HepG2 (cell line): Measurements from ENCODE around the gene NECAB2. TPM values are rescaled to one million over a fixed set of nuclear protein-coding genes. Genes with fewer than 3 reads are reported as not detected.

Source experiments
- ATAC-seq: fragments of 200-7000 bp; cut with Tn5 transposase; 3 replicates; pipeline ENCODE4 v1.9.1; 2020; ENCODE audit warnings: mild to moderate bottlenecking, moderate library complexity
- BruUV-seq: library from RNA; stranded (reverse); fragments of 400-500 nt; replicated peaks from 2 replicates; lab custom pipeline; 2021; lab: Mats Ljungman, UMichigan
- CTCF ChIA-PET: fragments of 300-600 bp; formaldehyde crosslinking; extraction: SDS; loops from one replicate; lab custom pipeline; 2021; ENCODE audit warnings: low total read pairs, inconsistent platforms, low intra/inter-chr PET ratio; lab: Yijun Ruan, JAX
- POLR2A ChIA-PET: fragments of 350-600 bp; sonication (Branson Sonifier 250); formaldehyde crosslinking; loops from one replicate; lab custom pipeline; 2020; ENCODE audit warnings: antibody characterized with exemption, inconsistent platforms; lab: Yijun Ruan, JAX
- DNase-seq: peaks from one replicate; pipeline ENCODE4 v3.0.0-alpha.2; 2015; ENCODE audit warnings: low spot score
- FAIRE-seq: peaks from 3 replicates; lab custom pipeline; 2011; peaks lifted over from hg19 to GRCh38; lab: Jason Lieb, UNC
- H2AFZ ChIP-seq: one replicate; pipeline ENCODE4 v1.6.1; 2011; ENCODE audit warnings: low read length, inconsistent platforms
- H3K27ac ChIP-seq: fragments of 300-600 bp; 3 replicates; pipeline ENCODE4 v1.8.0; 2011; ENCODE audit warnings: mixed run types, mild to moderate bottlenecking, mixed read lengths, low read length, inconsistent platforms; ENCODE audit not compliant: insufficient read depth; ENCODE audit errors: extremely low read length
- H3K27me3 ChIP-seq, 2 experiments: fragments of 200-600 bp in 1 of 2; 2 replicates in 1 of 2; 3 replicates in 1 of 2; pipeline versions ENCODE4 v1.6.0 to v1.8.0; 2011; ENCODE audit warnings: low read length in 2 of 2, mild to moderate bottlenecking in 2 of 2, moderate library complexity in 2 of 2, inconsistent platforms in 1 of 2; ENCODE audit not compliant: insufficient read depth in 2 of 2, control insufficient read depth in 1 of 2
- H3K36me3 ChIP-seq, 2 experiments: fragments of 200-600 bp in 1 of 2; replicated peaks in 1 of 2; 2 replicates in 1 of 2; 3 replicates in 1 of 2; pipeline versions ENCODE4 v1.5.1 to v1.8.0; 2011; ENCODE audit warnings: low read length in 2 of 2, inconsistent platforms in 1 of 2; ENCODE audit not compliant: insufficient read depth in 2 of 2, control insufficient read depth in 1 of 2
- H3K4me1 ChIP-seq: 2 replicates; pipeline ENCODE4 v1.5.1; 2012; ENCODE audit warnings: low read length, inconsistent platforms; ENCODE audit not compliant: insufficient read depth
- H3K4me2 ChIP-seq: 2 replicates; pipeline ENCODE4 v1.6.0; 2011; ENCODE audit warnings: low read depth, low read length, inconsistent platforms
- H3K4me3 ChIP-seq, 3 experiments: fragments of 200-600 bp in 1 of 3; sonication (generic), shearing (Covaris generic) in 1 of 3; replicated peaks in 1 of 3; 2 replicates each; pipeline ENCODE4 v1.5.1; 2011 to 2016; ENCODE audit warnings: low read length in 3 of 3, inconsistent platforms in 2 of 3, low read depth in 2 of 3, mild to moderate bottlenecking in 2 of 3, control low read depth in 1 of 3, mixed read lengths in 1 of 3; ENCODE audit not compliant: insufficient read depth in 1 of 3
- H3K79me2 ChIP-seq: one replicate; pipeline ENCODE4 v1.6.1; 2011; ENCODE audit warnings: low read length, inconsistent platforms; ENCODE audit not compliant: insufficient read depth
- H3K9ac ChIP-seq: 2 replicates; pipeline ENCODE4 v1.6.0; 2011; ENCODE audit warnings: mild to moderate bottlenecking, low read depth, low read length, inconsistent platforms; ENCODE audit not compliant: insufficient read depth
- H3K9me3 ChIP-seq: 2 replicates; pipeline ENCODE4 v1.5.1; 2012; ENCODE audit warnings: mild to moderate bottlenecking, low read length
- H4K20me1 ChIP-seq: 2 replicates; pipeline ENCODE4 v1.6.0; 2011; ENCODE audit warnings: inconsistent platforms, mild to moderate bottlenecking, low read length, moderate library complexity; ENCODE audit not compliant: insufficient read depth
- CHD4 ChIP-seq: fragments of 200-600 bp; sonication (generic); IDR thresholded peaks from 2 replicates; pipeline ENCODE4 v1.7.0; 2017; ENCODE audit warnings: mild to moderate bottlenecking, low read length, borderline replicate concordance
- GATAD2A ChIP-seq: IDR thresholded peaks from 2 replicates; pipeline ENCODE4 v1.6.1; 2016
- HNF4A ChIP-seq: sonication (generic); formaldehyde crosslinking; IDR thresholded peaks from 2 replicates; pipeline ENCODE4 v1.4.0; 2020; ENCODE audit warnings: missing genetic modification reagents
- MZF1 ChIP-seq: sonication (generic); formaldehyde crosslinking; IDR thresholded peaks from 2 replicates; pipeline ENCODE4 v1.8.1; 2023; ENCODE audit warnings: mild to moderate bottlenecking, missing genetic modification reagents, borderline replicate concordance
- PAWR ChIP-seq: sonication (generic); formaldehyde crosslinking; IDR thresholded peaks from 2 replicates; pipeline ENCODE4 v1.4.0; 2020; ENCODE audit warnings: missing genetic modification reagents, mild to moderate bottlenecking, borderline replicate concordance
- SRSF9 ChIP-seq: fragments of 200-400 bp; formaldehyde crosslinking; IDR thresholded peaks from 2 replicates; pipeline ENCODE4 v1.6.1; 2018; ENCODE audit warnings: borderline replicate concordance, mild to moderate bottlenecking, low read depth, low read length; ENCODE audit not compliant: insufficient read depth, poor library complexity, severe bottlenecking
- TAF1 ChIP-seq: sonication (generic); formaldehyde crosslinking; IDR thresholded peaks from 2 replicates; pipeline ENCODE4 v1.4.0; 2020; ENCODE audit warnings: missing genetic modification reagents
- YEATS4 ChIP-seq: sonication (generic); formaldehyde crosslinking; IDR thresholded peaks from 2 replicates; pipeline ENCODE4 v1.4.0; 2020; ENCODE audit warnings: missing genetic modification reagents, borderline replicate concordance
- ZBTB43 ChIP-seq: sonication (generic); formaldehyde crosslinking; conservative IDR thresholded peaks from 2 replicates; pipeline ENCODE4 v1.4.0; 2020; ENCODE audit warnings: missing genetic modification reagents
- ZMYM3 ChIP-seq: sonication (generic); formaldehyde crosslinking; IDR thresholded peaks from 2 replicates; pipeline ENCODE4 v1.5.1; 2020; ENCODE audit warnings: mild to moderate bottlenecking, missing genetic modification reagents
- ZNF343 ChIP-seq: sonication (generic); formaldehyde crosslinking; IDR thresholded peaks from 2 replicates; pipeline ENCODE4 v1.4.0; 2020; ENCODE audit warnings: mild to moderate bottlenecking, missing genetic modification reagents
- ZNF589 ChIP-seq: sonication (generic); formaldehyde crosslinking; conservative IDR thresholded peaks from 2 replicates; pipeline ENCODE4 v1.8.0; 2022; ENCODE audit warnings: mild to moderate bottlenecking, moderate library complexity, missing genetic modification reagents
- ZNF629 ChIP-seq: sonication (generic); formaldehyde crosslinking; conservative IDR thresholded peaks from 2 replicates; pipeline ENCODE4 v1.5.0; 2020; ENCODE audit warnings: missing genetic modification reagents
- ZNF800 ChIP-seq: sonication (generic); formaldehyde crosslinking; IDR thresholded peaks from 2 replicates; pipeline ENCODE4 v1.4.0; 2020; ENCODE audit warnings: missing genetic modification reagents
- WGBS: methylation state at CpG from one replicate; pipeline ENCODE4 v1.1.6; 2017; ENCODE audit warnings: low lambda C conversion rate; 5-methylcytosine and 5-hydroxymethylcytosine counted together
- in situ Hi-C: cut with HindIII; loops from 2 replicates; pipeline ENCODE4 v1.10.0; 2017; ENCODE audit warnings: low pct_unique_long_range_greater_than_20kb; ENCODE audit not compliant: extremely low pct_ligation_motif_present
- intact Hi-C: fragments of 100-400 bp; cut with micrococcal nuclease; formaldehyde crosslinking; loops from one replicate; pipeline ENCODE4 v1.10.0; 2022; ENCODE audit not compliant: unreplicated experiment
- polyA plus RNA-seq, 8 experiments: library from polyadenylated mRNA; depleted of rRNA in 3 of 8; stranded (reverse) in 7 of 8; unstranded in 1 of 8; fragments of >200 nt; fragmentation: Illumina TruSeq in 4 of 8; extraction: Trizol in 4 of 8; gene quantifications; 2 replicates each; pipeline versions ENCODE4 v1.2.1 to v1.2.3, GENCODE V29; 2011 to 2016; ENCODE audit warnings: low read depth in 4 of 8, missing spikeins in 1 of 8, mixed read lengths in 1 of 8; ENCODE audit not compliant: insufficient read depth in 1 of 8
- total RNA-seq, 5 experiments: library from RNA; depleted of rRNA; stranded (reverse); fragments of >200 nt; fragmentation: Illumina TruSeq; extraction: Trizol; gene quantifications; 2 replicates each; pipeline ENCODE4 v1.2.3, GENCODE V29; 2016; ENCODE audit warnings: low read depth in 1 of 5

The NECAB2 gene
- total and polyA plus RNA-seq, 2 of the 13 experiments (the other 11 are each of a cell fraction or from before 2014, with no cell fraction given): 0.21 to 0.49 TPM

GRCh38 chr16:84007520-84007919 lies 39.5 kb downstream of the NECAB2 start:
- TF ChIP-seq HNF4A (CRISPR knock-in tag) (no peak), ZNF800 (CRISPR knock-in tag) (no peak), MZF1 (CRISPR knock-in tag) (no peak), TAF1 (CRISPR knock-in tag) (no peak), ZNF343 (CRISPR knock-in tag) (no peak), GATAD2A (no peak), ZNF589 (CRISPR knock-in tag) (no peak), ZBTB43 (CRISPR knock-in tag) (no peak), YEATS4 (CRISPR knock-in tag) (no peak), ZNF629 (CRISPR knock-in tag) (peak; percentile 92), ZMYM3 (CRISPR knock-in tag) (peak; percentile 74), PAWR (CRISPR knock-in tag) (no peak), CHD4 (0 out of 2 replicates have a peak, but pooled peaks have one; percentile 52), SRSF9 (no peak)
- ChIA-PET CTCF (no interaction called here), POLR2A (interaction anchor here (0.6 kb wide), 1 partner anchor 36 kb away, joined by 3 read pairs; no protein-coding TSS in a partner anchor)
- Histone ChIP-seq H3K27ac (no peak overlapping the region), H3K27me3 (peaks cover 4 to 44% of the 10 kb centered on the region in 2 experiments; a peak in 4 of 5 replicates), H3K79me2 (no peaks in the 10 kb centered on the region), H3K4me2 (no peak overlapping the region), H2AFZ (no peak overlapping the region), H3K4me3 (no peak overlapping the region), H3K9ac (no peak overlapping the region), H3K36me3 (no peaks in the 10 kb centered on the region), H3K9me3 (peaks cover 5% of the 10 kb centered on the region), H4K20me1 (no peaks in the 10 kb centered on the region), H3K4me1 (no peaks in the 10 kb centered on the region)
- 31% methylated on average over 4 of the region's 4 CpGs for WGBS
- no peak for DNase-seq
- in situ Hi-C loops: no loop called here
- FAIRE-seq: no peak
- intact Hi-C loops: no loop called here
- ATAC-seq: no peak
- no TSS peak for BruUV-seq
